ENCODE results near the gene RGS6.
A peak's percentile ranks its signal among the peaks of the same experiment; 100 is the strongest.

Gene RGS6

GRCh38 chr14:72515779-72516770 is 583.8 kb downstream of the RGS6 start:
- Histone ChIP-seq H3K27me3 (ENCODE audit: control insufficient read depth in 1 of 2, insufficient read depth in 1 of 2, low read length in 2 of 2) (peaks cover 9 to 15% of the 10 kb centered on the region in 2 experiments), H3K9ac (ENCODE audit: low read length) (no peak overlapping the region), H3K9me3 (ENCODE audit: control insufficient read depth, low read length) (peaks cover 11% of the 10 kb centered on the region), H3K23ac (ENCODE audit: low read length in 2 of 2) (no peak overlapping the region), H2AK5ac (ENCODE audit: low read length, severe bottlenecking) (peak overlapping the region; percentile 89), H2BK120ac (ENCODE audit: low read depth, low read length) (no peak overlapping the region), H2BK15ac (ENCODE audit: low read depth, poor library complexity, severe bottlenecking) (no peak overlapping the region), H3K4me2 (ENCODE audit: low read length, poor library complexity, severe bottlenecking) (no peak overlapping the region), H4K8ac (ENCODE audit: low read length) (no peak overlapping the region), H3K14ac (ENCODE audit: low read length in 2 of 2) (no peak overlapping the region), H3K36me3 (ENCODE audit: control insufficient read depth in 1 of 2, insufficient read depth in 2 of 2, low read depth in 1 of 2, low read length in 2 of 2) (no peaks in the 10 kb centered on the region), H2BK12ac (ENCODE audit: low read length in 2 of 2) (peak overlapping the region in 1 of 2 experiments; percentile 32), H3K4ac (ENCODE audit: low read depth in 1 of 2, low read length in 2 of 2) (no peak overlapping the region), H3K27ac (ENCODE audit: low read length, poor library complexity, severe bottlenecking) (no peak overlapping the region), H2BK5ac (ENCODE audit: low read depth, low read length, poor library complexity, severe bottlenecking) (no peak overlapping the region), H3K4me1 (ENCODE audit: control insufficient read depth, insufficient read depth, low read depth, low read length) (peaks cover 29% of the 10 kb centered on the region), H3K79me1 (replicated peaks; ENCODE audit: low read length, poor library complexity, severe bottlenecking) (no peaks in the 10 kb centered on the region), H3K4me3 (ENCODE audit: insufficient read depth in 1 of 2, low read depth in 1 of 2, low read length in 2 of 2) (no peak overlapping the region), H4K91ac (ENCODE audit: low read length) (peak overlapping the region; percentile 34), H2AFZ (ENCODE audit: low read depth, low read length) (no peak overlapping the region), H3K18ac (ENCODE audit: low read depth in 1 of 2, low read length in 2 of 2) (no peak overlapping the region)
- peak; percentile 30 for DNase-seq
- WGBS: 74% methylated on average over 11 of the region's 11 CpGs

GRCh38 chr14:72516936-72517700 is 584.9 kb downstream of the RGS6 start:
- H2BK120ac ChIP-seq (ENCODE audit: low read depth, low read length): no peak overlapping the region
- no peak overlapping the region for H3K23ac ChIP-seq (ENCODE audit: low read length in 2 of 2)
- H3K27me3 ChIP-seq (ENCODE audit: control insufficient read depth in 1 of 2, insufficient read depth in 1 of 2, low read length in 2 of 2): peaks cover 3 to 5% of the 10 kb centered on the region in 2 experiments
- H3K36me3 ChIP-seq (ENCODE audit: control insufficient read depth in 1 of 2, insufficient read depth in 2 of 2, low read depth in 1 of 2, low read length in 2 of 2): no peaks in the 10 kb centered on the region
- H3K4me2 ChIP-seq (ENCODE audit: low read length, poor library complexity, severe bottlenecking): no peak overlapping the region
- H3K79me1 ChIP-seq (replicated peaks; ENCODE audit: low read length, poor library complexity, severe bottlenecking): no peaks in the 10 kb centered on the region
- H3K4ac ChIP-seq (ENCODE audit: low read depth in 1 of 2, low read length in 2 of 2): no peak overlapping the region
- no peak overlapping the region for H3K27ac ChIP-seq (ENCODE audit: low read length, poor library complexity, severe bottlenecking)
- WGBS: 59% methylated on average over 11 of the region's 11 CpGs
- H3K4me1 ChIP-seq (ENCODE audit: control insufficient read depth, insufficient read depth, low read depth, low read length): peaks cover 29% of the 10 kb centered on the region
- no peak overlapping the region for H3K14ac ChIP-seq (ENCODE audit: low read length in 2 of 2)
- peak overlapping the region in 1 of 2 experiments; percentile 54 for H3K4me3 ChIP-seq (ENCODE audit: insufficient read depth in 1 of 2, low read depth in 1 of 2, low read length in 2 of 2)
- H3K9ac ChIP-seq (ENCODE audit: low read length): peak overlapping the region; percentile 32
- H2BK15ac ChIP-seq (ENCODE audit: low read depth, poor library complexity, severe bottlenecking): no peak overlapping the region
- H2AFZ ChIP-seq (ENCODE audit: low read depth, low read length): peak overlapping the region; percentile 8
- no peak overlapping the region for H3K18ac ChIP-seq (ENCODE audit: low read depth in 1 of 2, low read length in 2 of 2)
- peak; percentile 82 for DNase-seq
- H2BK12ac ChIP-seq (ENCODE audit: low read length in 2 of 2): peak overlapping the region in 1 of 2 experiments; percentile 12
- no peak overlapping the region for H2BK5ac ChIP-seq (ENCODE audit: low read depth, low read length, poor library complexity, severe bottlenecking)
- no peak overlapping the region for H4K91ac ChIP-seq (ENCODE audit: low read length)
- H4K8ac ChIP-seq (ENCODE audit: low read length): no peak overlapping the region
- no peak overlapping the region for H2AK5ac ChIP-seq (ENCODE audit: low read length, severe bottlenecking)
- peaks cover 11% of the 10 kb centered on the region for H3K9me3 ChIP-seq (ENCODE audit: control insufficient read depth, low read length)

GRCh38 chr14:72517736-72518135 is 585.5 kb downstream of the RGS6 start:
- peaks cover 28% of the 10 kb centered on the region for H3K4me1 ChIP-seq (ENCODE audit: control insufficient read depth, insufficient read depth, low read depth, low read length)
- H2BK120ac ChIP-seq (ENCODE audit: low read depth, low read length): no peak overlapping the region
- no peak overlapping the region for H3K23ac ChIP-seq (ENCODE audit: low read length in 2 of 2)
- no peak for DNase-seq
- no peak overlapping the region for H3K27ac ChIP-seq (ENCODE audit: low read length, poor library complexity, severe bottlenecking)
- no peak overlapping the region for H4K91ac ChIP-seq (ENCODE audit: low read length)
- peaks cover 11% of the 10 kb centered on the region for H3K9me3 ChIP-seq (ENCODE audit: control insufficient read depth, low read length)
- peak overlapping the region; percentile 32 for H3K9ac ChIP-seq (ENCODE audit: low read length)
- H3K27me3 ChIP-seq (ENCODE audit: control insufficient read depth in 1 of 2, insufficient read depth in 1 of 2, low read length in 2 of 2): no peaks in the 10 kb centered on the region
- no peaks in the 10 kb centered on the region for H3K36me3 ChIP-seq (ENCODE audit: control insufficient read depth in 1 of 2, insufficient read depth in 2 of 2, low read depth in 1 of 2, low read length in 2 of 2)
- no peak overlapping the region for H2BK5ac ChIP-seq (ENCODE audit: low read depth, low read length, poor library complexity, severe bottlenecking)
- H3K4me2 ChIP-seq (ENCODE audit: low read length, poor library complexity, severe bottlenecking): no peak overlapping the region
- no peaks in the 10 kb centered on the region for H3K79me1 ChIP-seq (replicated peaks; ENCODE audit: low read length, poor library complexity, severe bottlenecking)
- no peak overlapping the region for H4K8ac ChIP-seq (ENCODE audit: low read length)
- H3K14ac ChIP-seq (ENCODE audit: low read length in 2 of 2): no peak overlapping the region
- H2AFZ ChIP-seq (ENCODE audit: low read depth, low read length): no peak overlapping the region
- H2BK12ac ChIP-seq (ENCODE audit: low read length in 2 of 2): peak overlapping the region in 1 of 2 experiments; percentile 12
- H2AK5ac ChIP-seq (ENCODE audit: low read length, severe bottlenecking): no peak overlapping the region
- H3K4me3 ChIP-seq (ENCODE audit: insufficient read depth in 1 of 2, low read depth in 1 of 2, low read length in 2 of 2): peak overlapping the region in 1 of 2 experiments; percentile 54
- 100% methylated on average over 2 of the region's 2 CpGs for WGBS
- no peak overlapping the region for H2BK15ac ChIP-seq (ENCODE audit: low read depth, poor library complexity, severe bottlenecking)
- no peak overlapping the region for H3K18ac ChIP-seq (ENCODE audit: low read depth in 1 of 2, low read length in 2 of 2)
- no peak overlapping the region for H3K4ac ChIP-seq (ENCODE audit: low read depth in 1 of 2, low read length in 2 of 2)
